ENCODE measurements around the gene ATP1B3.

DNA sequence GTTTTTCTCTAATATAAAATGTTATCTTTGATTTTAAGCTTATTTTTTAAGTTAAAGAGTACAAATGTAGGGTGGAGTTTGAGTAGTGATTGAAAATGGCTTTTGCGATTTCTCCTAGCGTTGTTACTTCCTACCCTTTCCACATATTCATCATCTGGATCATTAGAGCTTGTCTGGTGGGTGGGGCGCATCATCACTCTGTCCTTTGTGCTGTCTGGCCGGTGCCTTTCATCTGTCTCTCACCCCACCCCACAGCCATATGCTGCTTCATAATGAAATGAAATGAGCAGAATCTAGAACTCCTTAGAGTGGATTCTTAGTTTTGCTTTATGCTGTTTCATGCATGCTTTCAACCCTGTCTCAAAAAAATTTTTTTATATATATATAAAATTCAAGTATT lies 44.3 kb downstream of the ATP1B3 start:
- TF ChIP-seq, protein P1, sequence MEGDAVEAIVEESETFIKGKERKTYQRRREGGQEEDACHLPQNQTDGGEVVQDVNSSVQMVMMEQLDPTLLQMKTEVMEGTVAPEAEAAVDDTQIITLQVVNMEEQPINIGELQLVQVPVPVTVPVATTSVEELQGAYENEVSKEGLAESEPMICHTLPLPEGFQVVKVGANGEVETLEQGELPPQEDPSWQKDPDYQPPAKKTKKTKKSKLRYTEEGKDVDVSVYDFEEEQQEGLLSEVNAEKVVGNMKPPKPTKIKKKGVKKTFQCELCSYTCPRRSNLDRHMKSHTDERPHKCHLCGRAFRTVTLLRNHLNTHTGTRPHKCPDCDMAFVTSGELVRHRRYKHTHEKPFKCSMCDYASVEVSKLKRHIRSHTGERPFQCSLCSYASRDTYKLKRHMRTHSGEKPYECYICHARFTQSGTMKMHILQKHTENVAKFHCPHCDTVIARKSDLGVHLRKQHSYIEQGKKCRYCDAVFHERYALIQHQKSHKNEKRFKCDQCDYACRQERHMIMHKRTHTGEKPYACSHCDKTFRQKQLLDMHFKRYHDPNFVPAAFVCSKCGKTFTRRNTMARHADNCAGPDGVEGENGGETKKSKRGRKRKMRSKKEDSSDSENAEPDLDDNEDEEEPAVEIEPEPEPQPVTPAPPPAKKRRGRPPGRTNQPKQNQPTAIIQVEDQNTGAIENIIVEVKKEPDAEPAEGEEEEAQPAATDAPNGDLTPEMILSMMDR (IDR thresholded peaks at IDR 0.05) = no peak
- TF ChIP-seq POLR2A (IDR thresholded peaks at IDR 0.05) = no peak
